ENCODE data around the gene ZC3HAV1L.

The ZC3HAV1L gene

GRCh38 chr7:138987686-138988085 is 48.2 kb downstream of the ZC3HAV1L start:
- DNase-seq (ENCODE audit: extremely low spot score): no peak
- TF ChIP-seq BHLHE40 (IDR thresholded peaks at IDR 0.05; ENCODE audit: borderline replicate concordance) (no peak), ARNT (IDR thresholded peaks at IDR 0.05) (no peak), FOXK2 (IDR thresholded peaks at IDR 0.05) (no peak), TARDBP (IDR thresholded peaks at IDR 0.05) (no peak), FOXM1 (IDR thresholded peaks at IDR 0.05; ENCODE audit: borderline replicate concordance) (no peak), SUZ12 (IDR thresholded peaks at IDR 0.05) (no peak), HDGF (IDR thresholded peaks at IDR 0.05; ENCODE audit: borderline replicate concordance) (no peak), LEF1 (IDR thresholded peaks at IDR 0.05; ENCODE audit: borderline replicate concordance) (no peak), ZNF384 (IDR thresholded peaks at IDR 0.05) (no peak), SP1 (IDR thresholded peaks at IDR 0.05) (no peak), ELF4 (IDR thresholded peaks at IDR 0.05) (no peak), NFRKB (IDR thresholded peaks at IDR 0.05) (no peak), PKNOX1 (IDR thresholded peaks at IDR 0.05) (no peak), CTBP1 (IDR thresholded peaks at IDR 0.05; ENCODE audit: borderline replicate concordance) (no peak), L3MBTL2 (conservative IDR thresholded peaks at IDR 0.05) (no peak), FOXA1 (IDR thresholded peaks at IDR 0.05) (no peak)
- CTCF ChIA-PET: no interaction called here
- POLR2A ChIA-PET: no interaction called here

GRCh38 chr7:138982204-138982623 is 53.6 kb downstream of the ZC3HAV1L start:
- DNase-seq (ENCODE audit: extremely low spot score): no peak
- TF ChIP-seq PKNOX1 (IDR thresholded peaks at IDR 0.05) (no peak), SP1 (IDR thresholded peaks at IDR 0.05) (no peak), CTBP1 (IDR thresholded peaks at IDR 0.05; ENCODE audit: borderline replicate concordance) (no peak), L3MBTL2 (conservative IDR thresholded peaks at IDR 0.05) (no peak), HDGF (IDR thresholded peaks at IDR 0.05; ENCODE audit: borderline replicate concordance) (no peak), SUZ12 (IDR thresholded peaks at IDR 0.05) (no peak), FOXM1 (IDR thresholded peaks at IDR 0.05; ENCODE audit: borderline replicate concordance) (no peak), LEF1 (IDR thresholded peaks at IDR 0.05; ENCODE audit: borderline replicate concordance) (no peak), NFRKB (IDR thresholded peaks at IDR 0.05) (no peak), FOXK2 (IDR thresholded peaks at IDR 0.05) (no peak), FOXA1 (IDR thresholded peaks at IDR 0.05) (no peak), TARDBP (IDR thresholded peaks at IDR 0.05) (no peak), ARNT (IDR thresholded peaks at IDR 0.05) (no peak), BHLHE40 (IDR thresholded peaks at IDR 0.05; ENCODE audit: borderline replicate concordance) (no peak), ZNF384 (IDR thresholded peaks at IDR 0.05) (no peak), ELF4 (IDR thresholded peaks at IDR 0.05) (no peak)
- CTCF ChIA-PET: interaction anchor here (2.1 kb wide), 1 partner anchor 96 kb away, joined by 7 read pairs; no protein-coding TSS in a partner anchor
- POLR2A ChIA-PET: interaction anchor here (0.6 to 1.1 kb wide), 3 partner anchors 9 to 377 kb away, joined by 3 to 4 read pairs (median 3); partner anchors contain the start of gene LUC7L2

- POLR2A ChIA-PET: interaction anchor here (0.6 to 1.1 kb wide), 4 partner anchors 9 to 378 kb away, joined by 3 to 4 read pairs (median 3); partner anchors contain the start of gene LUC7L2
- peak; percentile 93 for DNase-seq (ENCODE audit: extremely low spot score)
- CTCF ChIA-PET: interaction anchor here (0.5 to 2.1 kb wide), 3 partner anchors 14 to 99 kb away, joined by 3 to 7 read pairs (median 3); no protein-coding TSS in a partner anchor
- TF ChIP-seq BHLHE40 (IDR thresholded peaks at IDR 0.05; ENCODE audit: borderline replicate concordance) (no peak), SP1 (IDR thresholded peaks at IDR 0.05) (no peak), FOXM1 (IDR thresholded peaks at IDR 0.05; ENCODE audit: borderline replicate concordance) (peak; percentile 58), ARNT (IDR thresholded peaks at IDR 0.05) (peak; percentile 63), NFRKB (IDR thresholded peaks at IDR 0.05) (no peak), ELF4 (IDR thresholded peaks at IDR 0.05) (no peak), L3MBTL2 (conservative IDR thresholded peaks at IDR 0.05) (peak; percentile 86), TARDBP (IDR thresholded peaks at IDR 0.05) (no peak), LEF1 (IDR thresholded peaks at IDR 0.05; ENCODE audit: borderline replicate concordance) (no peak), SUZ12 (IDR thresholded peaks at IDR 0.05) (no peak), CTBP1 (IDR thresholded peaks at IDR 0.05; ENCODE audit: borderline replicate concordance) (no peak), FOXA1 (IDR thresholded peaks at IDR 0.05) (no peak)
Observed at GRCh38 chr7:138981332-138982203, 54.3 kb downstream of the ZC3HAV1L start, which contains the start of gene KIAA1549. Gene KIAA1549, minus strand, starts transcription at chr7:138981389. Its CDS starts 120 bp downstream, at chr7:138981269.

GRCh38 chr7:138980563-138981291 is 55.1 kb downstream of the ZC3HAV1L start:
- ChIA-PET CTCF (interaction anchor here (0.6 to 2.1 kb wide), 5 partner anchors 13 to 982 kb away, joined by 3 to 7 read pairs (median 3); no protein-coding TSS in a partner anchor), POLR2A (interaction anchor here (1.1 to 1.4 kb wide), 2 partner anchors 90 to 96 kb away, joined by 3 read pairs; no protein-coding TSS in a partner anchor)
- DNase-seq (ENCODE audit: extremely low spot score): no peak
- TF ChIP-seq L3MBTL2 (conservative IDR thresholded peaks at IDR 0.05) (peak; percentile 48; the same call in 1 of the 2 replicates), ZNF384 (IDR thresholded peaks at IDR 0.05) (no peak), CTBP1 (IDR thresholded peaks at IDR 0.05; ENCODE audit: borderline replicate concordance) (no peak)

GRCh38 chr7:138979988-138980562 is 55.8 kb downstream of the ZC3HAV1L start:
- DNase-seq (ENCODE audit: extremely low spot score): no peak
- CTCF ChIA-PET: interaction anchor here (0.6 to 2.1 kb wide), 3 partner anchors 43 to 241 kb away, joined by 3 to 7 read pairs (median 3); no protein-coding TSS in a partner anchor
- POLR2A ChIA-PET: interaction anchor here (1.1 to 1.4 kb wide), 2 partner anchors 89 to 95 kb away, joined by 3 read pairs; no protein-coding TSS in a partner anchor
- TF ChIP-seq CTBP1 (IDR thresholded peaks at IDR 0.05; ENCODE audit: borderline replicate concordance) (no peak), SP1 (IDR thresholded peaks at IDR 0.05) (no peak), SUZ12 (IDR thresholded peaks at IDR 0.05) (no peak), FOXM1 (IDR thresholded peaks at IDR 0.05; ENCODE audit: borderline replicate concordance) (no peak), HDGF (IDR thresholded peaks at IDR 0.05; ENCODE audit: borderline replicate concordance) (no peak), PKNOX1 (IDR thresholded peaks at IDR 0.05) (no peak), ZNF384 (IDR thresholded peaks at IDR 0.05) (no peak), NFRKB (IDR thresholded peaks at IDR 0.05) (no peak), ARNT (IDR thresholded peaks at IDR 0.05) (no peak)
